HG02852 (cell line): ENCODE measurements around the gene GMCL1.

Experiments used
- ATAC-seq: cut with Tn5 transposase; IDR thresholded peaks from one replicate; pipeline ENCODE4 v1.9.1; 2021; ENCODE audit warnings: mild to moderate bottlenecking, moderate library complexity; ENCODE audit not compliant: unreplicated experiment

The GMCL1 gene

DNA sequence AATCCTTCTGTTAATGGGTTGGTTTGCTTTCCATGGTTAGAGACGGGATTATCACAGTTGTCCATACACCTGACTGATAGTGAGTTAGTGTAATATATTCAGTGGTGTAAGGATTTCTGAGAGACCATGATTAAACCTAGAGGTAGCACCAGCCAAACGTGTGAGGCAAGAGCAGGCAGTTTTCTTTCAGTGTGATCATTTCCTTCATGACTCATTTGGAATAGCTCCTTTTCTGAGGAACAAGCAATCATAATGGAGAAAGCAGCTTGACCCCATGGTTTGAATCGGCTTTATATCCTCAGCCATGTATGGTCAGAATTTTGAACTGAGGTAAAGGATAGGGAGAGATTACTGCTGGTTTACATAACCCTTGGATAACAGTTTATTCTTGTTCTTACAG is 88.4 kb downstream of the GMCL1 start:
- no peak for ATAC-seq

DNA sequence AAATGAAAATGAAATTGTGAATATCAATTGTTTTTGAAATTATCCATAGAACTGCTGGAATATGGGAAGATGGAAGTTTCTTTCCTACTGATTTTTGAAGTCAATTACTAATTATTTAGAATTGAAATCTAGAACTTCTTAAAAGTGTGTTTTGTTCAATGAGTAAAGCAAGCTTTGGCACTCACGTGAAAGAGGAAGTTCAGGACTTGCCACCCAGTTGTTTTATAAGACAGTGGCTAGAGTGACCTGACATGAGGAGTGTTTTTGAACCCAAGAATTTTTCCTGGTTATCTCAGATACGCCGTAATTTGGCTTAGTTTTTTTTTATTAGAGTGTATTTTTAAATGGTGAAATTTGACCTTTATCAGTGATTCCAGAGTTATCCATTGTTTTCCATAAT is 88.9 kb downstream of the GMCL1 start:
- no peak for ATAC-seq

DNA sequence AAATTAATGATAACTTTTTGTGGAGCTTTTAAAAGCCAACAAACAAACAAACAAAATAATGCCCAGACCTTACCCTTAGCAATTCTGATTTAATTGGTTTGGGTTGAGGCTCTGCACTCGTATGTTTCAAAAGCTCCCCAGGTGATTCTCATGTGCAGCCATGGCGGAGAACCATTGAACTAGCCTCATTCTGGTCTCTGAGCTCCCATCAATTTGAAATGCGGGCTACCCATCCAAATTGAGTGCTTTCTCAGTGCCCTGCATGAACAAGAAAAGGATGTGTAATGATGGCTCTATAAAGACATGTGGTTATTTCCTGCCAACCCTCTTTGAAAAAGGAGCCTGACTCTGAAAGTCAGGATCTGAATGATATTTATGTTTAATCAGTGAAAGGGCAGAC is 93.7 kb downstream of the GMCL1 start:
- ATAC-seq, result no peak

DNA sequence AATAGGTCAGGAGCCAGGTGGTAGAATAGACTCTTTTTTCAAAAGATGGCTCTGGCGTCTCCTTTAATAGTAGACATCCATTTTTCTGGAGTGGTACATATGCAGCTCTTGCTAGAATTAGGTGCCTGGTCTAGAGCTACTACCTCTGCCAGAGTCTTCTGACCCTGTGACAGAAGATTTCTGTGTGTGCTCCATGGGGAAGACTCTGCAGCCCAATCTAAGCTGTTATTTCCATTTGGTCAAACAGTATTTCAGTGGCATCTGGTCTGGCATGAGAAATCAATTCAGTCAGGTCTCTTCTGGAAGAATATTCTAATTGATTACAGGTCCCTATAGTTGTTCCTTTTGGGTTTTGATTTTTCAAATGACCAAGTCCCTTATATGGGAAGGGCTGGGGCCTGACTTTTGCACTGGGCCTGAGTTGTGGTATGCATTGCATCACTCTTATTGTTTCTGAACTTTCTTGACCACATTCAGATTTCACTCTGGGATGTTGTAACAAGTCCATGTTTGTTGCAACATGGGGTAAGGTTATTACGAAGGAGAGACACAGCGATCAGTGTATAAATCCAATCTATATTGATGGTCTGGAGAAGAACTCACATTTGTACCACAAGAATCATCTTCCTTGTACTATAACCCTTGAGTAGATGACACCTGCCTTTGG is 97.5 kb downstream of the GMCL1 start:
- ATAC-seq, result no peak
